ENCODE data around the gene CMTM1.

DNA sequence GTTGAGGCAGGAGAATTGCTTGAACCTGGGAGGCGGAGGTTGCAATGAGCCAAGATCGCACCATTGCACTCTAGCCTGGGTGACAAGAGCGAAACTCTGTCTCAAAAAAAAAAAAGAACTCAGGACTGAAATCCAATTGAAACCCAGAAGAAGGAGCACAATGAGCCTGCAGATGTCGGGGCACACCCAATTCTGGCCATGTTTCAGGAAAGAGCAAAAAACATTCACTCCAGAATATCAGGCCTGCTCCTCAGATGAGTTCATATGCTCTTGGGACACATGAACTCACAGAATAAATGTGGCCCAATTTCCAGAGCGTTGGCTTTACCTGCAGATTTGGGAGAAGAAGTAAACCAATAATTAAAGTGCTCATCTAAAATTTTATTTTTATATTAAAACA is 10.1 kb downstream of the CMTM1 start:
- TF ChIP-seq, protein P1, sequence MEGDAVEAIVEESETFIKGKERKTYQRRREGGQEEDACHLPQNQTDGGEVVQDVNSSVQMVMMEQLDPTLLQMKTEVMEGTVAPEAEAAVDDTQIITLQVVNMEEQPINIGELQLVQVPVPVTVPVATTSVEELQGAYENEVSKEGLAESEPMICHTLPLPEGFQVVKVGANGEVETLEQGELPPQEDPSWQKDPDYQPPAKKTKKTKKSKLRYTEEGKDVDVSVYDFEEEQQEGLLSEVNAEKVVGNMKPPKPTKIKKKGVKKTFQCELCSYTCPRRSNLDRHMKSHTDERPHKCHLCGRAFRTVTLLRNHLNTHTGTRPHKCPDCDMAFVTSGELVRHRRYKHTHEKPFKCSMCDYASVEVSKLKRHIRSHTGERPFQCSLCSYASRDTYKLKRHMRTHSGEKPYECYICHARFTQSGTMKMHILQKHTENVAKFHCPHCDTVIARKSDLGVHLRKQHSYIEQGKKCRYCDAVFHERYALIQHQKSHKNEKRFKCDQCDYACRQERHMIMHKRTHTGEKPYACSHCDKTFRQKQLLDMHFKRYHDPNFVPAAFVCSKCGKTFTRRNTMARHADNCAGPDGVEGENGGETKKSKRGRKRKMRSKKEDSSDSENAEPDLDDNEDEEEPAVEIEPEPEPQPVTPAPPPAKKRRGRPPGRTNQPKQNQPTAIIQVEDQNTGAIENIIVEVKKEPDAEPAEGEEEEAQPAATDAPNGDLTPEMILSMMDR (IDR thresholded peaks at IDR 0.05), result no peak
- no peak for TF ChIP-seq POLR2A (IDR thresholded peaks at IDR 0.05)

All from right lobe of liver (tissue), 4 donors.